Activated naive CD8-positive, alpha-beta T cell treated with anti-CD3 and anti-CD28 coated beads, Interleukin-2, amount 50 U/mL, for 24 hours (primary cell): ENCODE measurements around the gene APOM.

Experiments used
- ATAC-seq: fragments of 150-1000 bp; cut with Tn5 transposase; one replicate; pipeline ENCODE4 v1.10.0; 2021
- DNase-seq: peaks from one replicate; pipeline ENCODE4 v3.0.0; 2021
- H3K27ac Mint-ChIP-seq: one replicate; pipeline ENCODE4 v1.8.0; 2021; ENCODE audit warnings: mild to moderate bottlenecking, mixed read lengths
- H3K27me3 Mint-ChIP-seq: one replicate; pipeline ENCODE4 v1.8.0; 2021; ENCODE audit warnings: mixed read lengths
- H3K36me3 Mint-ChIP-seq: one replicate; pipeline ENCODE4 v1.8.0; 2021; ENCODE audit warnings: low read depth, mixed read lengths
- H3K4me1 Mint-ChIP-seq: one replicate; pipeline ENCODE4 v1.8.0; 2021; ENCODE audit warnings: mixed read lengths
- H3K4me3 Mint-ChIP-seq: one replicate; pipeline ENCODE4 v1.8.0; 2021; ENCODE audit warnings: mild to moderate bottlenecking, moderate library complexity, mixed read lengths
- H3K9me3 Mint-ChIP-seq: one replicate; pipeline ENCODE4 v1.8.0; 2021; ENCODE audit warnings: mixed read lengths

APOM gene

DNA sequence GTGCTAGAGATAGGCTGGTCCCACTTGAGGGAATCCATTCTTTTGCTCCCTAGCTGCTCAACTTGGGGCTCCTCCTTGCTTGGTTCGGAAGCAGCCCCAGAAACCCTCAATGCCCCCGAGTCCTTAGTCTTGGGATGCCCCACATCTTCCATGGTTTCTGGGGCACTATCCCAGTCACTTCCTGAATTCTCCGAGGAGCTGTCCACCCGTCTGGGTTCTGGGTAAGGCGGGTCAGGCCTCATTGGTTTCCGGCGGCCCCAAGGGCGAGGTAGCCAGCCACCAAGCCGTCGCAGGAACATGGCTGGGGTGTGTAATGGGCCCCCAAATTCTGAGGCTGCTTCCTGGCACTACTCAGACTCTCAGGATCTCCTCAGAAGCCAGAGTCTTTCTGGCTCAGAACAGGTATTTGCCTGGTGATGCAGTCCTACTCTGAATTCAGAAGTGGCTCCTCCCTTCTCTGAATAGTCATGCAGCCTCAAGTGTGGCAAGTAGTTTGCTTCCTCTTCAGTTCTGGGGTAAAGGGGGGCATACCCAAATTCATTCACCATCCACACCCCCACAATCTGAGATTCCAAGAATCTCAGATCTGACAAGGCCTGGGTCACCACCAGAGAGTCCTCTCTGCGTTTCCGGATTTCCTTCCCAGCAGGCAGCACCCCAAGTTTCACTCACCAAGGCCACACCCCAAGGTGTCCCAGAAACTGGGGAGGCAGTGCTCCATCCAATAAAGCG is 4.1 kb downstream of the APOM start:
- ATAC-seq = peak; percentile 41
- Mint-ChIP-seq H3K36me3 (peaks cover 52% of the 10 kb centered on the region), H3K9me3 (no peaks in the 10 kb centered on the region), H3K27me3 (peaks cover under 1% of the 10 kb centered on the region), H3K4me1 (peaks cover 78% of the 10 kb centered on the region), H3K27ac (peak overlapping the region; percentile 87), H3K4me3 (peak overlapping the region; percentile 93)
- peak; percentile 37 for DNase-seq

DNA sequence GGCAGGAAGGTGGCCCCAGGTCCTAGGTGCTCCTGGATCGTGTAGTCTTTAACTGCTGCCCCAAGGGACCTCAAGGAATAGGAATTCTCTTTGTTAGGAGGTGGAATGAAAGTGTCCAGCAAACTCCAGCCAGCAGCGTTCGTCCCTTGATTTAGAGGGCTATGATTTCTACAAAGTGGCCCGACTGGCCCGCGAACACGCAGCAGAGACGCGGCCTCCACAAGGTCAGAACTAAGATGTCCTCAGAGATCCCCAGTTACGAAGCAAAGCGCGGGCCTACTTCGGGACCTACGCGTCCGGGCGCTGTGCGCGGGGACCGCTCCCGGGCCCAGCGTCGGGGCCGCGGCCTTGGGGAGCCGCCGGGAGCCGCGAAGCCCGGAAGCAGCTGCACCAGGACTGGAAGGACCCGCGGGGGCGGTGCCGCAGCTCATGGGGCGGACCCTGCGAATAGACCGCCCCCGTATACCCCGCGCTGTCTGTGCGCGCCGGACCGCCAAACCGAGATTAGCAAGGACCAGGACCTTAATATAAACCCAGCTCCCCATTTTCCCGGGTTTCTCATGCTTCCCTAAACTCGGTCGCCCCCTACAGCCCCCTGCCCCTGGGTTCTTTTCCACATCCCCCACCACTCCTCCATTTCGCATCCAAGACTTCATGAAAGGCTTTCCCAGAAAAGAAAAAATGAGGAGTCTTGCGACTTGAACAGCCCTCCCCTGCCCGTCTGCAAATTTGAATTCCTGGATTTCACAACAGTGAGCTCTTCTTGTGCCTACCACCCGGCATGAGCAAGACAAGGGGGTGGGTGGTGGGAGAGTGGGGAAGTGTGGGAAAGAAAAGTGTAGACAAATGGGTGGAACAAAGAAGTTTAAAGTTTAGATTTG is 4.9 kb downstream of the APOM start, which contains the start of gene C6orf47:
Gene C6orf47 (minus strand): TSS at position 398 of the 881 bp plus-strand sequence. CDS start 831 bp downstream, outside the sequence.
- Mint-ChIP-seq H3K4me1 (peaks cover 76% of the 10 kb centered on the region), H3K4me3 (peak within 1 kb of the TSS; percentile 93), H3K36me3 (peaks cover 54% of the 10 kb centered on the region), H3K27me3 (peaks cover 2% of the 10 kb centered on the region), H3K9me3 (no peaks in the 10 kb centered on the region), H3K27ac (peak within 1 kb of the TSS; percentile 87)
- ATAC-seq = peak; percentile 75
- peak; percentile 85 for DNase-seq

DNA sequence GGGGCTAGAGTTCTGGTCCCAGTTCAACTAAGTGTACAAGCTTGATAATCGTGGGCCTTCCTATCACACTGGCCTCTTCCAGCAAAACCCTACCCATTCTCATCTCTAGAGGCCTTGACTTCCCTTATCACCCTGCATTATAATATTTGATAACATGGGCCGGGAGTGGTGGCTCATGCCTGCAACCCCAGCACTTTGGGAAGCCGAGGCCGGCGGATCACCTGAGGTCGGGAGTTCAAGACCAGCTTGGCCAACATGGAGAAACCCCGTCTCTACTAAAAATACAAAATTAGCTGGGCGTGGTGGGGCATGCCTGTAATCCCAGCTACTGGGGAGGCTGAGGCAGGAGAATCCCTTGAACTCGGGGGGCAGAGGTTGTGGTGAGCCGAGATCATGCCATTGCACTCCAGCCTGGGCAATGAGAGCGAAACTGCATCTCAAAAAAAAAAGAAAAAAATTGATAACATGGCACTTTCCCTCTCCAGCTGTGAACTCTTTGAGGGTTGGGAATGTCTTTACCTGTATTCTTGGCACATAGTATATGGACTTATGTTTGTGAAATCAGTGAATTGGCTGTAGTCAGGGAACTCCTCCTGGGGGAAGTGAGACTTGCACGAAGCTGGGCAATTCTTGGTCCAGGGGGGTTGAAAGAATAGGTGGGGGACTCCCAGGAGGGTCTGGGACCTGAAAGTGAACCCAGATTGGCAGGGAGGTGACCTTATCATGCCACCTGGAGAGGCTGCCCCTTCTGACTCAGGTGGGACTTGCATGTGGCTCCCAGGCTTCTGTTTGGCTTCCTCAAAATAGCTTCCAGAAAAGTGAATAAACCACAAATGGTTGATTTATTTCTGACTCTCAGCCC is 5.8 kb downstream of the APOM start:
- peak overlapping the region; percentile 46 for H3K27ac Mint-ChIP-seq
- peaks cover 58% of the 10 kb centered on the region for H3K36me3 Mint-ChIP-seq
- H3K4me1 Mint-ChIP-seq = peaks cover 75% of the 10 kb centered on the region
- no peak for ATAC-seq
- H3K27me3 Mint-ChIP-seq = peaks cover 2% of the 10 kb centered on the region
- peak overlapping the region; percentile 93 for H3K4me3 Mint-ChIP-seq
- no peak for DNase-seq
- no peaks in the 10 kb centered on the region for H3K9me3 Mint-ChIP-seq

DNA sequence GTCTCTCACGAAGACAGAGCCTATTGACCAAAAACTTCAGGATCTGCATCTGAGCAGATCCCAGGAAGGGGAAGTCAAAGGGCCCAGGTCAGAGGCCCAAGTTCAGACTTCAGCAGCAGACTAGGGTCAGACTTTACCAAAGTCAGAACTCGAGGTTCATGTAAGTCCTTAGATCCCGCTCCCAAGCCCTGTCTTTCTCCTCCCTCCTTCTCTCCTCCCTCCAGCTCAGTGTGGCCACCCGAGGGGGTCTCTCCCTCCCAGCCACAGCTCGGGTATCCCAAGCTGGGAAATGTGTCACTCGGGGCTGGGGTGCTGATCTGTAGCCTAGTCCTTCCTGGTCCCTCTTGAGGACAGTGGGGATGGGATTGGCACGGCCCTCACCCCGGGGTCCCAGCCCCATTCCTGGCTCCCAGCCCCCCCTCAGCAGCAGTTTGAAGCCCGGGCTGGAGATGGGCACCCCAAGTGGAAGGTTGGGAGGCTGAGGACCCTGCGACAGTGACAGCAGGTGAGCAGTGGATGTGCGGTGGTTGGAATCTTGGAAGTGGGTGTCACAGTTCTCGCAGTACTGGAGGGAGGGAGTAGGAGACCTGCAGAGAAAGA is 6.5 kb downstream of the APOM start:
- no peak for ATAC-seq

DNA sequence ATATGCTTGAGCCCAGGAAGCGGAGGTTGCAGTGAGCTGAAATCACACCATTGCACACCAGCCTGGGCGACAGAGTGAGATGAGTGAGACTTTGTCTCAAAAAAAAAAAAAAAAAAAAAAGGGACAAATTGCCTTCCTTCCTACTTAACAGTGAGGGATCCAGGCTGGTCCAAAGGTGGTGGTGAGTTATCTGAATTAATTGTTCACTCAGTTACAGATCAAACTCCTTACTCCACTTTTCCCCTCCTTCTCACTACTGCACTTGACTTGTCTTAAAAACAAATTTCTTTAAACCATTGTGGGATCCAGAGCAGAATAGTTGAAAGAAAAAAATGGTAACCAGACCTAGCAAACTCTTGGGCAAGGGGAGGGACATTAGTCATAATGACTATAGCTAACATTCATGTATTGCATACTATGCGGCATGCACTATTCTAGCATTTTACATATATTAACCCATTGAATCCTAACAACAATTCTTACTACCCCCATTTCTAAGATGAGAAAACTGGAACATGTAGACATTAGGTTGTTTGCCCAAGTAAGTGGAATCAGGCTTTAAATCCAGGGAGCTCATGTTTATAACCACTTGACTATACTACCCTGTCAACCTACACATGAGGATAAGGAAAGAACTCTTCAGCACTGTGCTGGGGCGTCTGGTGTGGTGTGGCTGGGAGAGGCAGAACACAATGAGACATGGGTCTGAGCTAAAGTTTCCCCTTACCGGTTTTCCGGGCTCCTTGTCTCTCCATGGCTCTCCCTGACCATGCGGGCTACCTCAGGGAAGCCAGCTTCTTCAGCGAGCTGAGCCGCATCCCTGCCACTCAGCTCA is 7.6 kb downstream of the APOM start:
- Mint-ChIP-seq H3K36me3 (peaks cover 63% of the 10 kb centered on the region), H3K4me1 (peaks cover 76% of the 10 kb centered on the region), H3K27ac (peak overlapping the region; percentile 98), H3K9me3 (no peaks in the 10 kb centered on the region), H3K27me3 (peaks cover 2% of the 10 kb centered on the region), H3K4me3 (peak overlapping the region; percentile 98)
- DNase-seq (no peak), ATAC-seq (no peak)

More for the DNA sequence above, 6.5 kb downstream of the APOM start:
- Mint-ChIP-seq H3K36me3 (peaks cover 60% of the 10 kb centered on the region), H3K27ac (peak overlapping the region; percentile 8), H3K4me1 (peaks cover 76% of the 10 kb centered on the region), H3K9me3 (no peaks in the 10 kb centered on the region), H3K27me3 (peaks cover 2% of the 10 kb centered on the region), H3K4me3 (peak overlapping the region; percentile 37)
- no peak for DNase-seq

DNA sequence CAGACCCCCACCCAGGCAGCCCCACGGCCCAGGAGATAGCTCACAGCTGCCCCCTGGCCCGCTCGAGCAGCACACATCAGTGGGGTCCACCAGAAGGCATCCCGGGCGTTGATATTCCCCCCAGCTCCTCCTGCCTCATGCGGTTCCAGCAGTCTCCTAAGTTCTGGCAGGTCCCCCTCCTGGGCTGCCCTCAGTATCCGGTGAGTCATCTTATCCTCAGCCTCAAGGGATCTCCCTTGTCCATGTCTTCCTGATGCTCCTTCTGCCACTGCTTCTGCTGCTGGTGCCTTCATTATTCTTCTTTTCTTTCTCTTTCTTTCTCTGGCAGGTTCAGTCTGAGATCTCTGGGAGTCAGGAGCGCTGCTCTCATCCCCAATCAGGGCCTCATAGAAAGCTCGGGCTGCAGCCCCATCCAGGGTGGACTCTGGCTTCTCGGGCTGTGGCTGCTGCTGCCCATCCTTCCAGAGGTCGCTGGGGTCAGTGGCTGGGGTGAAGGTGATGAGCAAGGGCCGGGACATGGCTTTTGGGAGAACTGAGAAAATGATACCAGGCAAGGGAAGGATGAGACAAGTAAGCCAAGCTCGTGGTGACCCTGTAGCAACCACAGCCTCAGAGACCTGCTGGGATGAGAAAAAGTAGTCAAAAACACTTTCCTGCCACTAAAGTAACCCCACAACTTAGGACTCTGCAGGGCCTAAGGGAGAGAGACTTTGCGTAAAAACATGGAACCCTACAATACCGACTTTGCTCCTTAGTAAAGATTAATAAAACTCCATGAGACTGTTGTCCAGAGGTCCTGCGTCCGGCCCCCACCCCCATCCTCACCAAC is 8.5 kb downstream of the APOM start:
- Mint-ChIP-seq H3K4me1 (peaks cover 69% of the 10 kb centered on the region), H3K4me3 (peak overlapping the region; percentile 98), H3K27me3 (peaks cover 2% of the 10 kb centered on the region), H3K36me3 (peaks cover 72% of the 10 kb centered on the region), H3K9me3 (no peaks in the 10 kb centered on the region), H3K27ac (peak overlapping the region; percentile 98)
- ATAC-seq = no peak
- DNase-seq = no peak

DNA sequence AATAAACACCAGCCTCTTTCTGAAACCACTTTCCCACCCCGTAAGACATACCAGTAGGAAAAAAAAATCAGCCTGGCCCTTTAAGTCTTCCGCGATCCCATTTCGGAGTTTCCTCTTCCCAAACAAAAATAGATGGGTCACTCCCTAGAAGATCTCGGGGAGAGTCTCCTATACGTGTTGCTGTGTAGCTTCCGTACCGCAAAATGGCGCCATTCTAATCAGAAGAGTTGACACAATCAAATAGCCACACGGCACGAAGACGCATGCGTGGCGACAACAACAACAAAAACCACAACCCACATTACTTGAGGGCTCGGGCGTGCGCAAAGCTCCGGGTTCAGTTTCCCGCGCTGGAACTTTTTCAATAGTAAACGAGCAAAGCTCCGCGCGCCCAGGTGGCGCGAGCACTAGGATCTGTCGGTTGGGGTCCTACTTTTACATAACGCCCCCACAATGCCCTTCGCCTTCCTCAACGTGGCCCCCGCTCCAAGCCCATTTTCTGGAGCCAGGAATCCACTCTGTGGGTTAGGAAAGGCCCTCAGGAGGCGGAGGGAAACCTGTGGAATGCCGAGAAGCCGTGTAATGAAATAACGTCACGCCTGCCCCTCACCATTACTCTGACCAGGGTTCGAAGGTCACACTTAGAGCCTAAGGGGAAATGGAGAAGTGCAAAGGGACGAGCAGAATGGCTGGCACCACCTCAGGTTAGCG is 9.3 kb downstream of the APOM start, which contains the start of gene GPANK1:
Gene GPANK1 (minus strand): TSS at position 208 of the 711 bp plus-strand sequence. CDS start 519 bp downstream, outside the sequence.
- H3K9me3 Mint-ChIP-seq = no peaks in the 10 kb centered on the region
- H3K27ac Mint-ChIP-seq = peak within 1 kb of the TSS; percentile 98
- H3K27me3 Mint-ChIP-seq = peaks cover 2% of the 10 kb centered on the region
- peak; percentile 89 for DNase-seq
- H3K36me3 Mint-ChIP-seq = peaks cover 74% of the 10 kb centered on the region
- peaks cover 64% of the 10 kb centered on the region for H3K4me1 Mint-ChIP-seq
- peak; percentile 9 for ATAC-seq
- H3K4me3 Mint-ChIP-seq = peak within 1 kb of the TSS; percentile 98

DNA sequence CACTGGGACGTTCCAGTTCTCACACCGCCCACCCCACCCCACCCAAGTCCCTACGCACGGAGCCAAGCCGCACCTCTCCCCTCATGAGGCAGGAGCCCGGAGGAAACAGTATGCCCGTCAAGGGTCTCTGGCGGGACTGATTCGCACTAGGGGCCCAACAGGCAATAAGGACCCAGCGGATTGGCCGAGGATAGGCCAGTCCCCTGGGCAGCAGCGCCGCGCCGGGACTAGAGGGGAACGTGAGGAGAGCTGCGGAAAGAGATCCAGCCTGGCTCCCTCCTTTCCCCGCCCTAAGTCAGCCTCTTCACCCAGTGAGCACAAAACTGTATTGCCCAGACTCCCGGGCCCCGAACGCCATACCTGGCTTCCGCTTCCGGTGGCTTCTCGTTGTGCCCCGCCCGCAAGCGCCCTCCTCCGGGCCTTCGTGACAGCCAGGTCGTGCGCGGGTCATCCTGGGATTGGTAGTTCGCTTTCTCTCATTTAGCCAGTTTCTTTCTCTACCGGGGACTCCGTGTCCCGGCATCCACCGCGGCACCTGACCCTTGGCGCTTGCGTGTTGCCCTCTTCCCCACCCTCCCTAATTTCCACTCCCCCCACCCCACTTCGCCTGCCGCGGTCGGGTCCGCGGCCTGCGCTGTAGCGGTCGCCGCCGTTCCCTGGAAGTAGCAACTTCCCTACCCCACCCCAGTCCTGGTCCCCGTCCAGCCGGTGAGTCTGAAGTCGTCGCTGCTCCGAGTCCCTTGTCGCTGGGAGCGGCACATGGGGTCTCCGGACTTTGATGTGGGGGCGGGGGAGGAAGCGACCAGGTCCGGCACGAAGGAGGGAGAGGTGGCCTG is 10.0 kb downstream of the APOM start, which contains the start of gene CSNK2B:
Gene CSNK2B (plus strand): TSS at position 580 of the 836 bp plus-strand sequence. CDS start 752 bp downstream, outside the sequence.
- H3K4me3 Mint-ChIP-seq = peak within 1 kb of the TSS; percentile 98
- peaks cover 2% of the 10 kb centered on the region for H3K27me3 Mint-ChIP-seq
- peak within 1 kb of the TSS; percentile 98 for H3K27ac Mint-ChIP-seq
- peak; percentile 85 for ATAC-seq
- H3K4me1 Mint-ChIP-seq = peaks cover 60% of the 10 kb centered on the region
- DNase-seq = peak; percentile 98
- no peaks in the 10 kb centered on the region for H3K9me3 Mint-ChIP-seq
- peaks cover 78% of the 10 kb centered on the region for H3K36me3 Mint-ChIP-seq

DNA sequence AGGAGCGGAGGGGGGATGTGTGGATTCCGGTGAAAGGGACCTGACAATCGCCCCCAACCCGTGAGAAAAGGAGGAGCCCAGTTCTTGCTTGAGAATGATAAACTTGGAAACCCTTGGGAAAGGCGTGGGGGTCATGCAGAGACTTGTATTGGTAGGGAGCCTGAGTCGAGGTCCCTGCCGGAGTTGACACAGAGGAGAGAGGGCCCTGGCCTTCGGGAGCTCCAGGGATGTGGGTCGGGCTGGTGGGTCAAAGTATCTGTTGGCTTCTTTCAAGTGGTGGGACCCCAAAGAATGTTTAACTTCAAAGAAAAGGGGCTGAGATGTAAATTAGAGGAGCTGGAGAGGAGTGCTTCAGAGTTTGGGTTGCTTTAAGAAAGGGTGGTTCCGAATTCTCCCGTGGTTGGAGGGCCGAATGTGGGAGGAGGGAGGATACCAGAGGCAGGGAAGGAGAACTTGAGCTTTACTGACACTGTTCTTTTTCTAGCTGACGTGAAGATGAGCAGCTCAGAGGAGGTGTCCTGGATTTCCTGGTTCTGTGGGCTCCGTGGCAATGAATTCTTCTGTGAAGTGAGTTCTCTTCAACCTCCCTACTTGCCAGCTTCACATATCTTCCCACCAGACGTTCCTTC is 10.8 kb downstream of the APOM start:
- no peaks in the 10 kb centered on the region for H3K9me3 Mint-ChIP-seq
- peak overlapping the region; percentile 98 for H3K27ac Mint-ChIP-seq
- no peak for DNase-seq
- H3K4me1 Mint-ChIP-seq = peaks cover 54% of the 10 kb centered on the region
- peaks cover 2% of the 10 kb centered on the region for H3K27me3 Mint-ChIP-seq
- ATAC-seq = no peak
- H3K4me3 Mint-ChIP-seq = peak overlapping the region; percentile 98
- H3K36me3 Mint-ChIP-seq = peaks cover 79% of the 10 kb centered on the region

DNA sequence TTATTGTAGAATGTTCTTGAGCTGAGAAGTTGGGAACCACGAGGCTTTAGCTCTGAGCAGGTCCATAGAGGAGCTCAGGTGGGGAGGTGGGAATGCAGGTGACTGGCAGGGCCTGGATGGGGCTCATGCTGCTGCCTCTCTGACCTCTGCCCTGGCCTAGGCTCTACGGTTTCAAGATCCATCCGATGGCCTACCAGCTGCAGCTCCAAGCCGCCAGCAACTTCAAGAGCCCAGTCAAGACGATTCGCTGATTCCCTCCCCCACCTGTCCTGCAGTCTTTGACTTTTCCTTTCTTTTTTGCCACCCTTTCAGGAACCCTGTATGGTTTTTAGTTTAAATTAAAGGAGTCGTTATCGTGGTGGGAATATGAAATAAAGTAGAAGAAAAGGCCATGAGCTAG is 14.0 kb downstream of the APOM start, which contains the start of gene LY6G5B:
Gene LY6G5B (plus strand): TSS at position 301 of the 400 bp plus-strand sequence. CDS start 975 bp downstream, outside the sequence.
- H3K27ac Mint-ChIP-seq = peak within 1 kb of the TSS; percentile 39
- H3K36me3 Mint-ChIP-seq = peaks cover 73% of the 10 kb centered on the region
- no peaks in the 10 kb centered on the region for H3K9me3 Mint-ChIP-seq
- H3K4me1 Mint-ChIP-seq = peaks cover 27% of the 10 kb centered on the region
- H3K27me3 Mint-ChIP-seq = peaks cover 2% of the 10 kb centered on the region
- DNase-seq (no peak), ATAC-seq (no peak)
- H3K4me3 Mint-ChIP-seq = no peak within 1 kb of the TSS
